HG03066 (cell line): ENCODE measurements around the gene IQCE.
"Not testable (repeated sequence)": the region's sequence is repeated elsewhere in the genome, so short reads cannot be mapped to it uniquely, and the experiment has no call there.

ENCODE experiments used
- ATAC-seq: cut with Tn5 transposase; IDR thresholded peaks from one replicate; pipeline ENCODE4 v1.9.1; 2021; ENCODE audit warnings: low read depth; ENCODE audit not compliant: unreplicated experiment

The IQCE gene

DNA sequence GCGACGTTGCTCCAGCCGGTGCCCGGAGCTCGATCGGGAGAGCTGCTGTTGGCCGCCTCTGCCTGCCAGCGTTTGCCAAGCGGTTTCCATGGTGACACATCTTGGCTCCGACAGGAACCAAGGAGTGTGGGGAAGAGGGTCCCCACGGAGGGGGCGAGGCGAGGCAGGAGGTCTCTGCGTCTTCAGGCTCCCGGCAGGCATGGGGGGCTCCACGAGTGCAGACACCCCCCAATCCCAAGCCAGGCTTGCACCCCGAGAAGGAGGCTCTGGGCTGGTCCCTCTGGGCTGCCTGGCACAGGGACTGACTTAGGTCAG is 27.0 kb upstream of the IQCE start:
- not testable (repeated sequence) for ATAC-seq

DNA sequence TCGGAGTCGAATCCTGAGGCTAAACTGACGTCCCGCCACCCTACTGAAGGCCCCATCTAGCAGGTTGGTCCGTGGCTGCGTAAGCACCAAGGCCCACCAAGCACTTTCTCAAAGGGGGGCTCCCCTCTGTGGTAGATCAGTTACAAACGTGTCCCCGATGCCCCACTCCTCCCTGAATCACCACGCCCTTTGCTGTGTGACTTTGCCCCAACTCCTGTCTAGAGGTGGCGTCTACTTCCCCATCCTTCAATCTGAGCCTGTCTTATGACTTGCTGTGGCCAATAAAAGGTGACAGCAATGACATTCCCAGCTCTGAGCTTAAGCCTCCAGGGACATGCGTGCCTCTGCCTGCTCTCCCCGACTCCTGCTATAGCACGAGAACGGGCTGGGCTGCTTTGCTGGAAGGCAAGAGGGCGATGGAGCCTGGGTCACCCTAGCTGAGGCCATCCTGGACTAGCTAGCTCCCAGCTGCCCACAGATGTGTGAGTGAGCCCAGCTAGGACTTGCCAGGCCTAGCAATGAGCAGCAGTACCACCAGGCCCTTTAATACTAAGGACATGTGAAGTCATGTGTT is 26.5 kb upstream of the IQCE start:
- not testable (repeated sequence) for ATAC-seq

DNA sequence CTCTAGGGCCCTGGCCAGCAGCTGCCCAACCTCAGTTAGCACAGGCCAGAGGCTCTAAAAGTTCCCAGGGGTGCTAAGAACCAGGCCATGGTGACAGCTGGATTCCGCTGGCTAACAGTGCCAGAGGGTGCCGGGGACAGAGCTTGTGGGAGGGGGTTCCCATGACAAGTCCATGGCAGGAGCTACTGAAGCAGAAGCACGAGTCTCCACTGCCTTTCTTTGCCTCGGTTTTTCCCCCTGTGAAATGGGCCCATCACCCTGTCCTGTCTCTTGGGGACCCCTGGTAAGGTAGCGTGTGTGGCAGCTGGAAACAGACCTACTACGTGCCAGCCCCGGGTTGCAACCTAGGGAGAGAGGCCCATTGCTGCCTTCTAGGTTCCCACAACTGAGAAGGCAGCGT is 26.0 kb upstream of the IQCE start:
- not testable (repeated sequence) for ATAC-seq

DNA sequence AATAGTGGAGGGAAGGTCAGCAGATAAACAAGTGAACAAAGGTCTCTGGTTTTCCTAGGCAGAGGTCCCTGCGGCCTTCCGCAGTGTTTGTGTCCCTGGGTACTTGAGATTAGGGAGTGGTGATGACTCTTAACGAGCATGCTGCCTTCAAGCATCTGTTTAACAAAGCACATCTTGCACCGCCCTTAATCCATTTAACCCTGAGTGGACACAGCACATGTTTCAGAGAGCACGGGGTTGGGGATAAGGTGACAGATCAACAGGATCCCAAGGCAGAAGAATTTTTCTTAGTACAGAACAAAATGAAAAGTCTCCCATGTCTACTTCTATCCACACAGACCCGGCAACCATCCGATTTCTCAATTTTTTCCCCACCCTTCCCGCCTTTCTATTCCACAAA is 25.2 kb upstream of the IQCE start:
- not testable (repeated sequence) for ATAC-seq

DNA sequence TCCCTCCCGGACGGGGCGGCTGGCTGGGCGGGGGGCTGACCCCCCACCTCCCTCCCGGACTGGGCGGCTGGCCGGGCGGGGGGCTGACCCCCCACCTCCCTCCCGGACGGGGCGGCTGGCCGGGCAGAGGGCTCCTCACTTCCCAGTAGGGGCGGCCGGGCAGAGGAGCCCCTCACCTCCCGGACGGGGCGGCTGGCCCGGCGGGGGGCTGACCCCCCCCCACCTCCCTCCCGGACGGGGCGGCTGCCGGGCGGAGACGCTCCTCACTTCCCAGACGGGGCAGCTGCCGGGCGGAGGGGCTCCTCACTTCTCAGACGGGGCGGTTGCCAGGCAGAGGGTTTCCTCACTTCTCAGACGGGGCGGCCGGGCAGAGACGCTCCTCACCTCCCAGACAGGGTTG is 24.6 kb upstream of the IQCE start:
- not testable (repeated sequence) for ATAC-seq

DNA sequence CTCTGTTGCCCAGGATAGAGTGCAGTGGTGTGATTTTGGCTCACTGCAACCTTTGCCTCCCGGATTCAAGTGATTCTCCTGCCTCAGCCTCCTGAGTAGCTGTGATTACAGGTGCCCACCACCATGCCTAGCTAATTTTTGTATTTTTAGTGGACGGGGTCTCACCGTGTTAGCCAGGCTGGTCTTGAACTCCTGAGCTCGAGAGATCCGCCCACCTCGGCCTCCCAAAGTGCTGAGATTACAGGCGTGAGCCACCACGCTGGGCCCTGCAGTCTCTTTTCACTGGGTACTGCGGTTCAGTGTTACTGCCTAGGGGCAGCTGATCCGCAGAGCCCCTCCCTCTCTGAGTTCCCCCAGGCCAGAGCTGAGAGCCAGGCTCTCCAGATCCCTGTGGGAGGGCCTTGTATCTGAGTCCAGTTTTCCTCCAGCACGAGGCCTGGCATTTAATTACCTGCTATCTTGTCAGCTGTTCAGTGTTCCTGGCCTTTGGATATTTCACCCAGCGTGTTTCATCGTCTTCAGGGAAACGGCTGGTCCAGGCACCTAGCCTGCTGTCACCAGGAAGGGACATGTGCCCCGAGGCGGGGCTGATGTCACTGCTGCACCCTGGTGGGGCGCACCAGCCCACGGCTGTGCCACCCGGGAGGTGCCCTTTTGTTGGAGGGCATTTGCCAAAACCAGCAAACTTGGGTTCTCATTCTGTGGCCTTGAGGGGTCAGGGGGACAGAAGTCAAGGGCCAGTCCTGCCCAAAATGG is 22.7 kb upstream of the IQCE start:
- ATAC-seq, result not testable (repeated sequence)

DNA sequence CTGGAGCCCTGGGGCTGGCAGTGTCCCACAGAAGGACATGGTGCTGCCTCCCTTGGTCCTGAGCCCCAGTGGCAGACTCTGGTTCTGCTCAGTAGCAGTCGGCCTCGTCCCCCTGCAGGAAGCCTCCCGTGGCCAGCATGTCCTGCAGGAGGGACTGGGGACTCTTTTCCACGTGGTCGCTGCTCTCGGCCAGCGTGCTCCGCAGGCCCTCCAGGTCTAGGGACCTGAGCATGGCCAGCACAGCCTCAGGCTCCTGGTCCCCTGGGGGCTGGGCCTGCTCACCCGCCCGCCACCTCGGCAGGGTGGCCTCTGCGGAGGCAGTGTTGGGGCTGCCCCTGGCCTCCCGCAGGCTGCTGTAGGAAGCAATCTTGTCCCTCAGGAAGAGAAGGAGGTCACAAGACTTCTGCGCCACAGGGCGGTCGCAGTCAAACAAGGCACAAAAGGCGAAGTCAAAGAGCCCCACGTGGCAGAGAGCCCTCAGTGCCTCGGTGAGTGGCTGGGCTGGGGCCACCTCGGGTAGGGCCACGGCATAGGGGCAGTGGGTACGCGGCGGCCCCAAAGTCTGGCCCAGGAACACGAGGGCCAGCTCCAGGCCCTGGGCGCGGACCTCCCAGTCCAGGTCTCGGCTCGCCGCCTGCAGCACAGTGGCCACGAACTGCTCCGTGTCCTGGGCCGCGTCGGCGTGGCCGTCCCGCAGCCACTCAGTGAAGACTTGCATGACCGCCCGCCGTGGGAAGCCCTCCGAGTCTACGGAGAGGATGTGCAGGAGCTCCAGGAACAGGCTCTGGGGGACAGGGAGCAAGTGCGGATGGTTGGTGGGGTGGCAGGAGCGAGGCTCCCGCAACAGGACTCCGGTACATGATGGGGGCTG is 20.6 kb upstream of the IQCE start:
- no peak for ATAC-seq

DNA sequence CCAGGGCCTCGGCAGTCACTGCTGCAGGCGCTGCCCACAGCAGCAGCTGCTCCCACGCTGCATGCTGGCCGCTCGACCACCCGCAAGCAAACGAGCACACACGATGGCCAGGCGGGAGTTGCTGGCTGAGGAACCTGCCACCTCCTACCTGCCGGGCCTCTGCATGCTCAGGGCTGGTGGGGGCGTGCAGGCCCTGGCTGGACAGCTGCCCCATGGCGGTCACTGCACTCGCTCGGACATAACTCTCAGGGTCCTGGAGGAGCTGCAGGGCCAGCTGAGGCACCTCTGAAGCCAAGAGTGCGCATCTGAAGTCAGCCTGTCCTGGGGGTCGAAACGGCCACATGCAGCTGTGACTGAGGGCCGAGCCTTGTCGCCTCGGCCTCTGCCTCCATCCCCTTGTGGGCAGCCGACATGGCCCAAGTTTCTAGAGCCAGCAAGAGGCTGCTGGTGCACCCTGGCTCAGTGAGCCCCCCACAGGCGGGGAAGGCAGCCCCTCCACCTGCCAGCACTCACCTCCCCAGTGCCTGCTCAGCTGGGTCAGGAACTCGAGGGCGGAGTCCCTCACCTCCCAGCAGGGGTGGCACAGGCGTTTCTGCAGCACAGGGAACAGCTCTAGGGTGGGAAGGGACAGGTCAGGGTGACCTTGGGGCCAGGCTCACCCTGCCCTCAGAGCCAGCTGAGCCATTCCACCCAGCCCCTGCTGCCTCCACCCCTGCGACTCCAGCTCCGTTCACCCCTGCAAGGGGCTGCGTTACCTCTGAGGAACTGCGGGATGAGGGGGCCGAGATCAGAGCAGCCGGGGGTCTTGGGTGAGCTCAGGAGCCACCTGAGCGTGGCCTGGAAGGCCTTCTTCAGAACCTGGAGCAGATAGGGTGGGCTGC is 19.5 kb upstream of the IQCE start:
- ATAC-seq, result no peak

DNA sequence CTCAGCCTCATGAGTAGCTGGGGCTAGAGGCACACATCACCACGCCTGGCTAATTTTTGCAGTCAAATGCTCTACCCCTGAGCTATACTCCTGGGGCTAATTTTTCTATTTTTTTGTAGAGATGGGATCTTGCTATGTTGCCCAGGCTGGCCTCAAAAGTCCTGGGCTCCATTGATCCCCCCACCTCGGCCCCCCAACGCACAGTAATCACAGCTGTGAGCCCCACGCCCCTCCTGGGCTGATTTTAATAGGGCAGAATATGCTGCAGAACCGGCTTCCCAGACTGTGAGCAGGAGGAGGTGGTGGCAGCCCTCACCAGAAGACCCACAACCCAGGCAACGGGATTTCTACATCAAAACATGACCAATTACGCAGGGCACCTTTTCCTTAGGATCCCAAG is 18.6 kb upstream of the IQCE start:
- ATAC-seq, result no peak

DNA sequence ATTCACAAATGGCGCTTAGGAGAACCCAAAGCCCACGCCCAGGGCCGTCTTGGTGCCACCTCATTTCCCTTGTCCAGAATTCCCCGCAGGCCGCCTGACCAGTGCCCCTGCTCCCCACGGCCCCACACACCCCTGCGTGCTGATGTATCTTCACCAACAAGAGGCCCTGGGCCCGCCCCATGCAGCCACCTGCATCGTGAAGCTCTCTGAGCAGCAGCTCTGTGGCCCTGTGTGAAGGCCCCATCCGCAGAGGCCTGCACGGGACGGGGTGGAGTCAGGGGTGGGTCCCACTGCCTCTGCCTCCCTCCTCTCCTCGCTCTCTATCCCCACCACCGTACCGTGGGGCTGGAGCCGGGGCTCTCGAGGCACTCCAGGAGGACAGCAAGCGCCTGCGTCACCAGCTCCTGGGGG is 18.1 kb upstream of the IQCE start:
- ATAC-seq, result no peak

DNA sequence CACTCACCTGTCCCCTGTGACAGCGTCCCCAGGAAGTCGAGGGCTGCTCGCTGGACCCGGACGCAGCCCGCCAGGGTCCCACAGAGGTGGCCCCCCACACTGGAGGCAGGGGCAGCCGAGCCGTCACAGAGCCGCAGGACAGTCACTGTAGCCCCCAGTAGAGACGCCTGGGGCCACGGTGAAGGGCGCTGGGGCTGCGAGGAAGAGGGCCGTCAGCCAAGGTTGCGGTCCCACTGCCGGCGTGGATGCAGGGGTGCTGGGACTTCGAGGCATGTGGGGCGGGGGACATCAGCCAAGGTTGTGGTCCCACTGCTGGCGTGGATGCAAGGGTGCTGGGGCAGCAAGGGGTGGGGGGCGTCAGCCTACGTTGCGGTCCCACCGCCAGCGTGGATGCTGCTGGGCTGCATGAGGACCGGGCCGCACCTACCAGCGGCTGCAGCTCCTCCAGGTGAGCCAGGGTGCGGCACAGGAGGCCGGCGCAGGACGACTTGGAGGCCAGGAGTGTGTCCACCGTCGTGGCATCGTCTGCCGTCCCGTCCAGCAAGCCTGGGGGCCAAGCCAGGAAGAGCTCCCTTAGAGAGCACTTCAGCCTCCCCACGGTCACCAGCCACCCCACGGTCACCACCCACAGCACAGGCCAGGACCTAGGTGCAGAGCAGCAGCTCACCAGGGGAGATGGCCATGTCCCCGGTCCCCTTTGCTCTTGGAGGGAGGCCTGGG is 17.3 kb upstream of the IQCE start:
- no peak for ATAC-seq

DNA sequence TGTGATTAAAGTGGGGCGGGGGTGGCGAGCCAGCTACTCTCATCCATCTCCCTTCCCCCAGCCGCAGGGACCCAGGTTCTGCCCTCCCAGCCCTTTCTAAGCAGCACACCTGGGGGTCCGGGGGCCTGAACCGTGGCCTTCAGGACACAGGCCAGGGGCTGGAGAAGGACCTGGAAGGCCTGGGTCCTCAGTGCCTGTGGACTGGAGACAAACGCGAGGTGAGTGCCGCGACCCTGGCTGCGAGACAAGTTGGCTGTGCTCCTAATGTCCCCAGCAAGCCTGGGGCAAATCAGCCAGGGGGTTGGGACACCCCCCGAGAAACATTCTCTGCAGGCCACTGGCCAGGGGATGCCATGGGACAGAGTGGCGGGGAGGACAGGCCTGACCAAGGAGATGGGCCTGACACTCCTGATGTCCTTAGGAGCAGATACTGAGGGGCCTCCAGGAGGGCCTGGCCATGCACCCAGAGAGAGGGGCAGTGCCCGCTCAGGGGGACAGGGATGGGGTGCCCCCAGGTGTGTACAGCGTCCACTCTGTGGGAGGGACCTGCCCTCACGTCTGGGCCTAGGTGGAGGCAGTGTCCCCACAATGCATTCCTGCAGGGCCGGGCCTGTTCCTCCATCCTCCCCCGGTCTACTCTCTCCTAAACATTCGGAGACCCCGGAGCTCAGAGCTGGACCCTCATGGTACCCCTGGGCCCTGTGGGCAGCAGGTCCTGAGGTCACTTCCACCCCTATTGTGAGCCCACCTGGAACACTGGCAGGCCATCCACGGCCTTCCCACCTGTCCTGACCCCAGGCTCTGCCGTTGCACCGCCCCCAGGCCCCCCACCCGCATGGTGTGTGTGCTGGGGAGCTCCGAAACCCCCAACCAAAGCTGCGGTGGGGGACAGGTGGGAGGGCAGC is 16.5 kb upstream of the IQCE start:
- ATAC-seq, result no peak

DNA sequence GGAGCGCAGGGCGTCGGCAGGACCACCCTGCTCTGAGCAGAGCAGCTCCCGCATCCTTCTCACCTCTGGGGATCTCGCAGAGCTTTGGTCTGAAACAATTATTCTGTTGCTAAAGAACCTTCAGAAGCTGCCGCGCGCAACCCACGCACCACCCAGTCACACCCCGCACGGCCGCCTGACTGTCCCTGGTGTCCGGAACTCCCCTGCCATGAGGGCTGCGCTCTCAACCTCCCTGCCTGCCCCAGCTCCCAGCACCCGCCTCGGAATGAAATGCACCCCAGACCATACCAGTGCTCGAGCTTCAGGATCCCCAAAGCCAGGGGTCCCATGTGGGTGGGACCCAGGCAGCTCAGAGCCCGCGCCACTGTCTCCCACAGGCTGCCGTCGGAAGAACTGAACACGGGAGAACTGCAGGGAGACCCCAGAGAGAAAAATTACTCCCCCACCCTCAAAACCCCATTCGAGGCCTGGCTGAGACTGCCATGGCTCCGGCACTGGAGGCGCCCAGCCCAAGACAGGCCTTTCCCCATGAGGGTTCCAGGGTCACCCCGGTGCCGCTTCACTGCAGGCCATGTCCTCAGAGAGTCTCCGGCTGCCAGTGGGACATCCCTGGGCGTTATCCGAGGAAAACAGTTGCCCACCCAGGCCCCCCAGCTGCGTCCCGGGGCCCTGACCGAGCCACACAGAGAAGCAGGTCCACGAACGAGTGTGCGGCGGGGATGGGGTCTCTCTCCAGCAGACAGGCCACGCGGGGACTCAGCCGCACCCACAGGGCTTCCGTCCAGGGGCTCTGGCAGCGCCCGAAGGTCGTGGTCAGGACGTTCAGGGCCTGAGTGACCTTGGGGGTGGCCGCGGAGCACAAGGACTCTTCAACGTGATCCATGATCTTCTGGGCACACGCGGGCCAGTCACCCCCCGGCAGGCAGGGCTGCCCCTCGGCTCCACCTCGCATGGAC is 15.6 kb upstream of the IQCE start:
- no peak for ATAC-seq

DNA sequence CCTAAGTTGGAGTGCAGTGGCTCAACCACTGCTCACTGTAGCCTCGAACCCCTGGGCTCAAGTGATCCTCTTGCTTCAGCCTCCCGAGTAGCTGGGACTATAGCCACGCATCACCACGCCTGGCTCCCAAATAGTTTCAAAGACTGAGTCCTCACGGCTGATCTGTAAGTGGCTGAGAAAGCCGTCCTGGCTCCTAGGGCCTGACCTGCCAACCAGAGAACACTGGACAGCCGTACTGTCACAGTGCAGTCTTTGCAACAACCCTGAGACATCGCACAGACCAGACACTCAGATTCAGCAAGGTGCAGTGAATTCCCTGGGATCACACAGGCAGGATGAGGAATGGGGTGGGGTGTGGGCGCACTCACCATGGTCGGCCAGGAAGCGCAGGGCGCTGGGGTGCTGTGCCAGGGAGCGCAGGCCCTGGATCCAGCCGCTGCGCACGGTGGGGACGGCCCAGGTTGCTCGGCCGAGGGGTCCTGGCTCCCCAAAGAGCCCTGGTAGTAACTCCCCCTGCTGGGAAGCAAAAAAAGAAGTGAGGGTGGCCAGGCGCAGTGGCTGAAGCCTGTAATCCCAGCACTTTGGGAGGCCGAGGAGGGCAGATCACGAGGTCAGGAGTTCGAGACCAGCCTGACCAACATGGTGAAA is 14.1 kb upstream of the IQCE start:
- no peak for ATAC-seq

DNA sequence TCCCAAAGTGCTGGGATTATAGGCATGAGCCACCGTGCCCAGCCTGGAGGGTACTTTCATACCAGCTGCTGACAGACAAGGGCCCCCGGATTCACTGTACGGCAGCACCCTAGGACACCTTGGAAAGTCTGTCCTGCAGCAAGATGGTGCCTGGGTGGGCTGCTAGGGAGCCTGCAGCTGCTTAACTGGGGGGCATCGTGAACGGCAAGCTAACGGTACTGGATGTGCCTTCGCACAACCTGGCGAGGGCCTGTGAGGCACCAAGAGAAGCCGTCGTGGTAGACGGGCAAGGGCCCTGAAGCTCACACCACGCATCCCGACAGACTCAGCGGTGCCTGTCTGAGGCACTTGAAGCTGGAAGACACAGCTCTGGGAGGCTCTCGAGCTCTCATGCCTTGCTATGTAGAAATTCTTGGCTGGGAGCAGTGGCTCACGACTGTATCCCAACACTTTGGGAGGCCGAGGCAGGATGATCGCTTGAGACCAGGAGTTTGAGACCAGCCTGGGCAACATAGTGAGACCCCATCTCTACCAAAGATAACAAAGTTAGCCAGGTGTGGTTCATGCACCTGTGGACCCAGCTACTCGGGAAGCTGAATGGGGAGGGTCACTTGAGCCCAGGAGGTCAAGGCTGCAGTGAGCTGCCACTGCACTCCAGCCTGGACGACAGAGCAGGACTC is 12.9 kb upstream of the IQCE start:
- no peak for ATAC-seq

DNA sequence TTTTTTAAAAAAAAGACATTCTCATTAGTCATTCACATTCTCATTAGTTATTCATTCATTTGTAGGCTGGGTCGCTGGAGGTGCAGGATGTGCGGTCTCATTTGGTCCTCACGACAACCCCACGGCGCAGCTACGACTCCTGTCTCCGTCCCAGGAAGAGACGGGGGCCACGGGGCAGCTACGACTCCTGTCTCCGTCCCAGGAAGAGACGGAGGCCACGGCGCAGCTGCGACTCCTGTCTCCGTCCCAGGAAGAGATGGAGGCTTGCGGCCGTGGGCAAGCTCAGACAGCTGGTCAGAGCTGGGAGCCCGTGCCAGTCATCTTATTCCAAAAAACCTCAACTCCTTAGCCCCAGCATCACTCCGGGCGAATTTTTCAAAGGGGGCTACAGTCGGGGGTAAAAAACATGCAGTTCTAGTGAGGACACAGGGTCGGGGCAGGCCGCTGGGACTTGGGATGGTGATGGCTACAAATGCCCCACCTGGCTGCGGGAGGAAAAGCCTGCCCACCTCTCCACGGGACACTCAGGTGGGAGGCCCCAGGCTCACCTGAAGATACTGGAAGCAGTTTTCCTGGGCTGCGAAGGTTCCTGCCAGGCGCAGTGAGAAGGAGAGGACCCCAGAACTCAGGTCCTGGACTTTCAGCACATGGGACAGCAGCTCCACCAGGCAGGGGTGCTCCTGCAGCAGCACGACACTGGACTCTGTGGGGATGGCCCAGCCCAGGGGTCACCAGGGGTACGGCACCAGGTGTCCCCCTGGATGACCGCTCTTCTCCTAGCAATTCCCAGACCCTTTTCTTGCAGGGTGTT is 11.8 kb upstream of the IQCE start:
- ATAC-seq, result no peak
